Upper lobe of left lung (tissue), 6 donors: ENCODE measurements around the gene TCEAL7. TPM values are rescaled to one million over a fixed set of nuclear protein-coding genes. Genes with fewer than 3 reads are reported as not detected.

Experiments
- ATAC-seq, 2 donors: fragments of 200-7000 bp; cut with Tn5 transposase; one replicate each; pipeline ENCODE4 v1.9.1; 2022; ENCODE audit warnings: mild to moderate bottlenecking in 2 of 2, moderate library complexity in 2 of 2; ENCODE audit not compliant: low FRiP score in 2 of 2
- DNase-seq, 2 donors: peaks; one replicate each; pipeline ENCODE4 v3.0.0-alpha.2; 2019 to 2020
- H3K27ac ChIP-seq, 4 donors: fragments of 200-600 bp; sonication (generic); one replicate each; pipeline ENCODE4 v1.5.1; 2016 to 2019
- H3K27me3 ChIP-seq, 4 donors: fragments of 200-600 bp; sonication (generic); one replicate each; pipeline ENCODE4 v1.5.1; 2017 to 2019
- H3K36me3 ChIP-seq, 4 donors: fragments of 200-600 bp; sonication (generic); one replicate each; pipeline ENCODE4 v1.5.1; 2016 to 2019
- H3K4me1 ChIP-seq, 4 donors: fragments of 200-600 bp; sonication (generic); one replicate each; pipeline ENCODE4 v1.5.1; 2018 to 2019
- H3K4me3 ChIP-seq, 4 donors: fragments of 200-600 bp; sonication (generic); one replicate each; pipeline ENCODE4 v1.5.1; 2017 to 2019; ENCODE audit warnings: mild to moderate bottlenecking in 2 of 4, moderate library complexity in 1 of 4
- H3K9me3 ChIP-seq, 4 donors: fragments of 200-600 bp; sonication (generic); one replicate each; pipeline ENCODE4 v1.5.1; 2018 to 2019
- CTCF ChIP-seq, 6 experiments: fragments of 450-650 bp in 4 of 6; fragments of 200-600 bp in 2 of 6; sonication (generic) in 2 of 6; IDR thresholded peaks; one replicate each; pipeline ENCODE4 v1.5.1; 2016 to 2019; ENCODE audit warnings: antibody characterized with exemption in 6 of 6
- EP300 ChIP-seq, 4 donors: sonication (generic); formaldehyde crosslinking; IDR thresholded peaks; one replicate each; pipeline ENCODE4 v1.5.1; 2017; ENCODE audit warnings: antibody characterized with exemption in 4 of 4, control low read depth in 2 of 4
- POLR2A ChIP-seq, 4 donors: fragments of 450-650 bp; IDR thresholded peaks; one replicate each; pipeline ENCODE4 v1.5.1; 2016 to 2017; ENCODE audit warnings: antibody characterized with exemption in 4 of 4, mild to moderate bottlenecking in 2 of 4
- POLR2AphosphoS5 ChIP-seq, 2 donors: sonication (generic); formaldehyde crosslinking; IDR thresholded peaks; one replicate each; pipeline ENCODE4 v1.5.1; 2017; ENCODE audit warnings: antibody characterized with exemption in 2 of 2
- WGBS, 2 donors: methylation state at CpG; one replicate each; pipeline ENCODE4 v1.1.5; 2017 to 2018; 5-methylcytosine and 5-hydroxymethylcytosine counted together
- total RNA-seq, 6 donors: library from RNA; depleted of rRNA in 4 of 6; stranded (reverse); fragments of >200 nt in 4 of 6; gene quantifications; one replicate each; pipeline versions ENCODE4 v1.1.0 to v1.2.1, GENCODE V29; 2016 to 2021
- donor health status: DM: no; HTN: no; CAD: no; lungs with moderate emphysema.
- donor health status: DM: no; HTN: yes; CAD: no; lungs with severe emphysema.

TCEAL7 gene
- total RNA-seq, 6 donors from 2014 or later: 0.78 to 2.8 (median 1.8) TPM; not detected in 1

GRCh38 chrX:103343105-103343504 lies 13.1 kb downstream of the TCEAL7 start:
- Histone ChIP-seq H3K4me3 (no peak overlapping the region), H3K27me3 (no peaks in the 10 kb centered on the region), H3K36me3 (no peaks in the 10 kb centered on the region), H3K9me3 (no peaks in the 10 kb centered on the region), H3K4me1 (no peaks in the 10 kb centered on the region), H3K27ac (no peak overlapping the region)
- WGBS, 2 donors: 4 to 19% methylated on average over 2 of the region's 2 CpGs
- no peak for DNase-seq
- ATAC-seq: peak in 1 of 2 donors; percentile 56
- no peak for TF ChIP-seq EP300 (IDR thresholded peaks at IDR 0.05)
- TF ChIP-seq POLR2A (IDR thresholded peaks at IDR 0.05): no peak
- no peak for TF ChIP-seq POLR2AphosphoS5 (IDR thresholded peaks at IDR 0.05)
- peak; percentile 55 to 64 (median 62) for TF ChIP-seq CTCF (IDR thresholded peaks at IDR 0.05)

DNA sequence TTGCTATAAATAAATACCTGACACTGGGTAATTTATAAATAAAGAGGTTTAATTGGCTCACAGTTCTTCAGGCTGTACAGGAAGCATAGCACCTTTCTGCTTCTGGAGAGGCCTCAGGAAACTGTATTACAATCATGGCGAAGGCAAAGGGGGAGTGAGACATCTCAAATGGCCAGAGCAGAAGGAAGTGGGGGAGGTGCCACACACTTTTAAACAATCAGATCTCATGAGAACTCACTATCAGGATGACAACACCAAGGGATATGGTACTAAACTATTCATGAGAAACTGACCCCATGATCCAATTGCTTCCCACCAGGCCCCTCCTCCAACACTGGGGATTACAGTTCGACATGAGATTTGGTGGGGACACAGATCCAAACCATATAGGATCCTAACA lies 14.6 kb downstream of the TCEAL7 start:
- H3K36me3 ChIP-seq: no peaks in the 10 kb centered on the region
- TF ChIP-seq POLR2AphosphoS5 (IDR thresholded peaks at IDR 0.05) (no peak), CTCF (IDR thresholded peaks at IDR 0.05) (no peak)
- DNase-seq (no peak), ATAC-seq (no peak)
- no peaks in the 10 kb centered on the region for H3K4me1 ChIP-seq
- H3K9me3 ChIP-seq: no peaks in the 10 kb centered on the region
- H3K4me3 ChIP-seq: no peak overlapping the region
- no peak overlapping the region for H3K27ac ChIP-seq
- H3K27me3 ChIP-seq: no peaks in the 10 kb centered on the region
- 49 to 78% methylated on average over 2 of the region's 2 CpGs for WGBS, 2 donors

GRCh38 chrX:103347682-103348397 lies 17.8 kb downstream of the TCEAL7 start:
- Histone ChIP-seq H3K4me3 (no peak overlapping the region), H3K9me3 (no peaks in the 10 kb centered on the region), H3K4me1 (no peaks in the 10 kb centered on the region), H3K36me3 (no peaks in the 10 kb centered on the region), H3K27me3 (no peaks in the 10 kb centered on the region), H3K27ac (no peak overlapping the region)
- DNase-seq (peak in 1 of 2 donors; percentile 37), ATAC-seq (peak in 1 of 2 donors; percentile 43)
- TF ChIP-seq CTCF (IDR thresholded peaks at IDR 0.05): no peak
- TF ChIP-seq POLR2AphosphoS5 (IDR thresholded peaks at IDR 0.05): no peak
- TF ChIP-seq EP300 (IDR thresholded peaks at IDR 0.05): no peak
- no peak for TF ChIP-seq POLR2A (IDR thresholded peaks at IDR 0.05)
- 66 to 72% methylated on average over 27 to 29 of the region's 29 CpGs for WGBS, 2 donors

DNA sequence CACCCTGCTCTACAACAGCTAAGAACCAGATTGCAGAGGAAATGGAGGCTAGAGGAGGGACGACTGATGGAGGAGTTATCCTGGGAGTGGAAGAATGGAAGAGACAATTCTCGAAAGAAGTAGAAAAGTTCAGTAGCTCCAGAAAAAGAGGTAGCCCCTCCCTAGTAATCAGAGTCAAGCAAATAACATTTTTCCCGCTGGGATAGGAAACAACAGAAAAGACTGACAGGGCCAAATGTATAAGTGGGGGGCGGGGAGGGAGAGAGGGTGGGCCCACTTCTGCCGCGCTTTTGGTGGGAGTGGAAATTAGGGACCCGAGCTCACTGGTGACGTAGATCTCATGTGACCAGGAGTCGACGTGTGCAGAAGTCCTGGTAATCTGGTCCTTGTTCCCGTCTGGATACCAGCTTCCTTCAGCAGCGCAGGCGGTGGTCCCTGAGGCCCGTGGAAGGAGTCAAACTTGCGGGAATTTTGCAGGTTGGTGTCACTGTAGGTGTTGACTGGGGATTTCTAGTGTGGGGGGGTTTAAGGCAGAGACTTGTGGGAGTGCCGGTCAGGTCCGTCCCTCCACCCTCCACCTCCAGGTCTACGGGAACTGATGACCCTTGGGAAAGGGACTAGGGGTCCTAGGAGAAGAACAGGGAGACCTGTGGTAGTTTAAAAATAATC lies 26.2 kb downstream of the TCEAL7 start, which contains the start of gene TCEAL9:
TSS of gene TCEAL9 (plus strand) at position 377 of the 669 bp plus-strand sequence. CDS start 1,179 bp downstream, outside the sequence.
- peak in 1 of 2 donors; percentile 60 for DNase-seq
- Histone ChIP-seq H3K27ac (peak within 1 kb of the TSS; percentile 87 to 91 (median 90)), H3K36me3 (no peaks in the 10 kb centered on the region), H3K27me3 (no peaks in the 10 kb centered on the region), H3K4me3 (peak within 1 kb of the TSS; percentile 38 to 69 (median 56)), H3K9me3 (no peaks in the 10 kb centered on the region), H3K4me1 (no peaks in the 10 kb centered on the region)
- peak; percentile 85 to 97 for ATAC-seq
- WGBS, 2 donors: 0 to 21% methylated on average over 9 to 18 of the region's 18 CpGs
- TF ChIP-seq EP300 (IDR thresholded peaks at IDR 0.05): no peak
- peak; percentile 74 to 91 for TF ChIP-seq POLR2AphosphoS5 (IDR thresholded peaks at IDR 0.05)
- TF ChIP-seq POLR2A (IDR thresholded peaks at IDR 0.05): peak in 3 of 4 donors; percentile 52 to 79 (median 52)
- TF ChIP-seq CTCF (IDR thresholded peaks at IDR 0.05): no peak
